Measurements from ENCODE around the gene PEX11G. TPM values are rescaled to one million over a fixed set of nuclear protein-coding genes. Genes with fewer than 3 reads are reported as not detected.

The PEX11G gene
- total and polyA plus RNA-seq, 2 of the 8 experiments (the other 6 are each of a cell fraction or from before 2014, with no cell fraction given), result 2.1 to 4.3 TPM

DNA sequence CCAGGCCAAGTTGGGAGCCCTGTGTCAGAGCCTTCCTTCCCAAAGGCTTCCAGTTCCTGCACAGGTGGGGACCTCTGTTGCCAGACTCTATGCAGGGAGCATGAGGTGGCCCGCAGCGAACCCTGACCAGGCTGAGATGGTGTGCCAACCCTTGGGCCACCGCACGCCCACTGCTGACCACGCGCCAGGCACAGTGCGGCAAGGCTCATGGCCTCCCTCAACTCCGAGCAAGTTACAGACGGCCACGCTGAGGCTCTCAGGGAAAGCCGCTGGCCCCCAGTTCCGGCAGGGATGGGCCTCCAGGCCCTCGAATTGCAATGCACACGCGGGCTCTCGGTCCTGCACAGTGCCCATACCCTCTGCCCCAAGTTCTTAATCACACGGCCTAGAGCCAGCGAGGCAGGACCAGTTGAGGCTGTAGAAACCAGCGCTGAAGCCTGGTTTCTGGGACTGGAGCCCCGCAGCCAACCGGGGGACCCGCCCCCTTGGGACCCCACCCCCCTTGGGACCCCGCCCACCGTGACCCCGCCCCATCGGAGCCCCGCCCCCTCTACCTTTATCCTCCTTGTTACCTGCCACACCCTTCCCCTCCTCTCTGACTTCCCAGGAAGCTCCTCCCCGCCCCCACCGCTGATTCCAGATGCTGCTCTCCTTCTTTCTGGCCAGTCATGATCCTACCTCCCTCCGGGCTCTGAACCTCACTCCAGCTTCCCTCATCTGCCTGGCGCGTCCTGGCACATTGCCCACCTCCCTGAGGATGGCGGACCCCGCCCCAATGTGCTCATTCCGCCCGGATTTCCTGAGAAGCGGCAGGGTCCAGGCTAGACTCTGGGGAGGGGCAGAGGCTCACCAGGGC, 6.0 kb downstream of the PEX11G start:
- peaks cover 0 to 2% (median 0%) of the 10 kb centered on the region in 4 experiments; a peak in 3 of 7 replicates for H3K27me3 ChIP-seq (replicated peaks in 1 of 4; ENCODE audit: control insufficient read depth in 3 of 4, extremely low read depth in 1 of 4, insufficient read depth in 3 of 4, low read length in 3 of 4)
- H3K27ac ChIP-seq (ENCODE audit: low read depth, low read length), result peak overlapping the region; percentile 65; the same call in 1 of the 2 replicates
- no peak overlapping the region for H2BK120ac ChIP-seq (replicated peaks; ENCODE audit: low read depth, low read length)
- peak overlapping the region; percentile 95; the same call in 1 of the 2 replicates for H2BK15ac ChIP-seq (ENCODE audit: low read length)
- no peaks in the 10 kb centered on the region; the same call in 1 of the 2 replicates for H3K23me2 ChIP-seq (ENCODE audit: low read depth, low read length)
- H3K79me2 ChIP-seq (ENCODE audit: control insufficient read depth in 1 of 2, insufficient read depth in 2 of 2, low read length in 2 of 2), result no peaks in the 10 kb centered on the region
- peaks cover 0 to 15% (median 12%) of the 10 kb centered on the region in 4 experiments; a peak in 5 of 7 replicates for H3K4me1 ChIP-seq (replicated peaks in 1 of 4; ENCODE audit: control insufficient read depth in 3 of 4, insufficient read depth in 4 of 4, low read length in 3 of 4)
- H3K36me3 ChIP-seq (ENCODE audit: control insufficient read depth in 2 of 4, insufficient read depth in 4 of 4, low read length in 3 of 4), result no peaks in the 10 kb centered on the region
- no peaks in the 10 kb centered on the region for H3K79me1 ChIP-seq (ENCODE audit: low read depth, low read length)
- CTCF ChIA-PET (ENCODE audit: partially characterized antibody), result interaction anchor here (0.7 to 1.9 kb wide), 3 partner anchors 8 to 25 kb away, joined by 3 to 6 read pairs (median 3); a partner anchor contains a TSS
- H2BK12ac ChIP-seq (ENCODE audit: low read depth, low read length), result peak overlapping the region; percentile 92; the same call in 1 of the 2 replicates
- H3K23ac ChIP-seq (ENCODE audit: insufficient read length), result no peak overlapping the region
- H3K4me2 ChIP-seq (ENCODE audit: insufficient read depth in 1 of 2, low read depth in 2 of 2, low read length in 2 of 2), result peak overlapping the region; percentile 60 to 85
- H2BK20ac ChIP-seq (ENCODE audit: low read length), result 0 out of 2 replicates have a peak overlapping the region, but pooled peaks have one; percentile 90
- peak overlapping the region; percentile 88 for H3K18ac ChIP-seq (ENCODE audit: extremely low read depth, low read length)
- POLR2A ChIA-PET (ENCODE audit: partially characterized antibody), result interaction anchor here (0.6 to 1.7 kb wide), 7 partner anchors 11 to 161 kb away, joined by 3 to 6 read pairs (median 4); no protein-coding TSS in a partner anchor
- H2AK5ac ChIP-seq (ENCODE audit: low read depth, low read length), result peak overlapping the region; percentile 65; the same call in 1 of the 2 replicates
- 55% methylated on average over 26 of the region's 37 CpGs; no CpG with 5 or more reads in 1 of the 2 experiments for WGBS, 2 experiments (ENCODE audit: extremely low coverage in 1 of 2, insufficient coverage in 1 of 2, insufficient read length in 1 of 2, insufficient replicate concordance in 2 of 2, low coverage in 1 of 2, low lambda C conversion rate in 2 of 2, missing lambda C conversion rate in 1 of 2)
- peak overlapping the region; percentile 94 for H3K4ac ChIP-seq (replicated peaks; ENCODE audit: insufficient read length, low read depth, low read length)
- peak; percentile 66 to 88 for DNase-seq (ENCODE audit: low read depth in 1 of 2, low spot score in 2 of 2)
- peak overlapping the region; percentile 63 for H3K56ac ChIP-seq (replicated peaks; ENCODE audit: insufficient read length, low read depth, low read length)
- no peaks in the 10 kb centered on the region for H4K20me1 ChIP-seq (replicated peaks in 1 of 2; ENCODE audit: control insufficient read depth in 1 of 2, insufficient read depth in 2 of 2, low read length in 2 of 2)
- peak overlapping the region; percentile 66; the same call in 1 of the 2 replicates for H2BK5ac ChIP-seq (ENCODE audit: low read depth, low read length)
- FAIRE-seq, result no peak
- H3K14ac ChIP-seq (ENCODE audit: insufficient read length), result peak overlapping the region; percentile 87
- H3K9me3 ChIP-seq (ENCODE audit: insufficient read depth in 2 of 2, low read depth in 1 of 2, low read length in 1 of 2), result no peaks in the 10 kb centered on the region
- peak overlapping the region; percentile 2 to 57 (median 36); a peak in 7 of 8 replicates for H3K4me3 ChIP-seq (ENCODE audit: extremely low read depth in 1 of 4, insufficient read depth in 2 of 4, low read depth in 3 of 4, low read length in 4 of 4)
- H3K9ac ChIP-seq (replicated peaks in 1 of 4; ENCODE audit: extremely low read depth in 1 of 4, low read depth in 3 of 4, low read length in 3 of 4), result peak overlapping the region in 3 of 4 experiments; percentile 51 to 67 (median 58); a peak in 5 of 7 replicates
- H2AFZ ChIP-seq (ENCODE audit: low read length), result peak overlapping the region; percentile 68; the same call in 1 of the 2 replicates
- H4K91ac ChIP-seq (replicated peaks; ENCODE audit: insufficient read length, low read length), result no peak overlapping the region
- H4K8ac ChIP-seq (ENCODE audit: extremely low read depth, insufficient read depth, low read length), result peak overlapping the region; percentile 89
- H4K5ac ChIP-seq (ENCODE audit: insufficient read length, low read depth, low read length), result peak overlapping the region; percentile 81
- TF ChIP-seq, protein P1, sequence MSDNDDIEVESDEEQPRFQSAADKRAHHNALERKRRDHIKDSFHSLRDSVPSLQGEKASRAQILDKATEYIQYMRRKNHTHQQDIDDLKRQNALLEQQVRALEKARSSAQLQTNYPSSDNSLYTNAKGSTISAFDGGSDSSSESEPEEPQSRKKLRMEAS (IDR thresholded peaks at IDR 0.05), result 0 out of 2 replicates have a peak, but pooled peaks have one; percentile 19
- TF ChIP-seq POU5F1 (IDR thresholded peaks at IDR 0.05; ENCODE audit: low read depth, low read length) (no peak), TAF1 (IDR thresholded peaks at IDR 0.05; ENCODE audit: low read depth, low read length) (peak; percentile 85), PHF8 (conservative IDR thresholded peaks at IDR 0.05; ENCODE audit: low read depth, low read length) (no peak), TAF7 (optimal IDR thresholded peaks at IDR 0.05; ENCODE audit: borderline replicate concordance, low read depth, low read length) (peak; percentile 32), SIRT6 (IDR thresholded peaks at IDR 0.05; ENCODE audit: low read length) (no peak), POLR2AphosphoS5 (IDR thresholded peaks at IDR 0.05; ENCODE audit: low read depth, low read length) (peak; percentile 86), EP300 (IDR thresholded peaks at IDR 0.05; ENCODE audit: borderline replicate concordance in 1 of 2, low read depth in 2 of 2, low read length in 2 of 2) (no peak), CBX8 (IDR thresholded peaks at IDR 0.05; ENCODE audit: borderline replicate concordance, low read depth, low read length) (no peak), CREB1 (IDR thresholded peaks at IDR 0.05) (peak; percentile 21; the same call in 1 of the 2 replicates)
